Mucosa of stomach (tissue), 1 donor: ENCODE measurements around the gene SOX14.

Experiments
- H3K27me3 ChIP-seq: one replicate; pipeline ENCODE4 v1.7.0; 2013; ENCODE audit warnings: mild to moderate bottlenecking, low read length; ENCODE audit not compliant: control insufficient read depth, insufficient read depth
- H3K36me3 ChIP-seq: one replicate; pipeline ENCODE4 v1.7.0; 2013; ENCODE audit warnings: low read length; ENCODE audit not compliant: control insufficient read depth, insufficient read depth
- H3K4me1 ChIP-seq: one replicate; pipeline ENCODE4 v1.7.0; 2013; ENCODE audit warnings: mild to moderate bottlenecking, low read length; ENCODE audit not compliant: control insufficient read depth, insufficient read depth
- H3K4me3 ChIP-seq: one replicate; pipeline ENCODE4 v1.7.0; 2013; ENCODE audit warnings: low read length
- H3K9ac ChIP-seq: one replicate; pipeline ENCODE4 v1.7.0; 2013; ENCODE audit warnings: mild to moderate bottlenecking, low read length, moderate library complexity
- H3K9me3 ChIP-seq: one replicate; pipeline ENCODE4 v1.7.0; 2013; ENCODE audit warnings: mild to moderate bottlenecking, low read length, moderate library complexity; ENCODE audit not compliant: control insufficient read depth
- donor health status: Pancreatic carcinoma.

SOX14 gene

DNA sequence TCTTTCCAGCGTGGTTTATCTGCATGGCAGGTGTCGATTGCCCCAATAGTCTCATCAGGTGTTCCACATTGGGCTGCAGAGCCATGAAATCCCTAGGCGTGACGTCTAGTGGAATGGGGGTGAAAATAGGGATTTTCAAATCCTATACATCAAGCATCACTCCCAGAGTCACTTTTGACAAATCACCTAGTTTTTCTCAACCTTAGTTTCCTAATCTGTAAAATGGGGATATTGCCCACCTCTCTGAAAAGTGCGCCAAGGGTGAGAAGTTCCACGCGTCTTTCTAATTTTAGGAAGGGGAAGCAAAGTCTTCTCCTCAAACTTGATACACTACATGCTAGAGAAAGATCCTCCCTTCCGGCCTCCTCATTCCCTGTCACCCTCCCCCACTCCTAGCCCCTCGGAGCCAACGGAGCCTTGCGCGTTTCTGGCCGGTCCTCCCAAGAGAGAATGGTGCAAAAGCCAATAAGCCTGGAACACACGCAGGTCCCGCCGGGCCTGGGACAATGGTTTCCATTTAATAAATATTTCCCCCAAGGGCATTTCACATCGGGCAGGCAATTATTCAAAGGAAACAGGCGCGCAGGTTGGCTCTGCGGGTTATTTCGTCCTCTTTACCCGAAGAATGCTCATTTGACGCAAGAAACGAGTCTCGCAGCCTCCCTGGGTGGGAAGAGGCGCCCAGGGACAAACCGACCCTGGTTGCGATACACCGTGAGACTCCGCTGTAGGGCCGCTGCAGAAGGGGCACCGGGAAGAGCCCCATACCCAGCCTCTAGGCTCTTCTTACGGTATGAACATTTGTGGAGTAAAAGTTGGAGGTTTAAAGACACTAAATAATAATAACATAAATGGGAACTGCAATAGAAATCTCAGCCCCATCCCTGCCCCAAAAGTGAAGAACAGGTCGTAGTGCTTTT is 1.2 kb upstream of the SOX14 start:
- no peak overlapping the region for H3K9ac ChIP-seq
- no peaks in the 10 kb centered on the region for H3K9me3 ChIP-seq
- H3K27me3 ChIP-seq: peaks cover 88% of the 10 kb centered on the region
- H3K4me1 ChIP-seq: peaks cover 12% of the 10 kb centered on the region
- H3K4me3 ChIP-seq: no peak overlapping the region
- H3K36me3 ChIP-seq: no peaks in the 10 kb centered on the region

DNA sequence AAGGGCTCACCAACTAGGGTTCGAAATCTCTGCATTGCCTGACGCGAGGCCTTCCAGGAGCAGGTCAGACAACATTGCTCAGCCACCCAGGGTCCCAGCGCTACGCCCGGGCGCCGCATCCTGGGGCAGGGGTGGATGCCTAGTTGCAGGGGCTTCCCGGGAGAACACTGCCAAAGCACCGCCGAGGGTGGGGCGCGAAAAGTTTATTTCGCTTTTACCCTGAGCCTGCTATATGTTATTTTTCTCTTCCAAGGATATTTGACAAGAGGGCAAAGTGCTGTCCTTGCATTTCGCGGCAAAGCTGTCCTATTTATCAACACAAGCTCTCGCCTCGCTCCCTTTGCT is 549 bp upstream of the SOX14 start:
- no peak overlapping the region for H3K9ac ChIP-seq
- H3K27me3 ChIP-seq: peaks cover 91% of the 10 kb centered on the region
- H3K4me1 ChIP-seq: peaks cover 18% of the 10 kb centered on the region
- H3K4me3 ChIP-seq: no peak overlapping the region
- no peaks in the 10 kb centered on the region for H3K36me3 ChIP-seq
- H3K9me3 ChIP-seq: no peaks in the 10 kb centered on the region

DNA sequence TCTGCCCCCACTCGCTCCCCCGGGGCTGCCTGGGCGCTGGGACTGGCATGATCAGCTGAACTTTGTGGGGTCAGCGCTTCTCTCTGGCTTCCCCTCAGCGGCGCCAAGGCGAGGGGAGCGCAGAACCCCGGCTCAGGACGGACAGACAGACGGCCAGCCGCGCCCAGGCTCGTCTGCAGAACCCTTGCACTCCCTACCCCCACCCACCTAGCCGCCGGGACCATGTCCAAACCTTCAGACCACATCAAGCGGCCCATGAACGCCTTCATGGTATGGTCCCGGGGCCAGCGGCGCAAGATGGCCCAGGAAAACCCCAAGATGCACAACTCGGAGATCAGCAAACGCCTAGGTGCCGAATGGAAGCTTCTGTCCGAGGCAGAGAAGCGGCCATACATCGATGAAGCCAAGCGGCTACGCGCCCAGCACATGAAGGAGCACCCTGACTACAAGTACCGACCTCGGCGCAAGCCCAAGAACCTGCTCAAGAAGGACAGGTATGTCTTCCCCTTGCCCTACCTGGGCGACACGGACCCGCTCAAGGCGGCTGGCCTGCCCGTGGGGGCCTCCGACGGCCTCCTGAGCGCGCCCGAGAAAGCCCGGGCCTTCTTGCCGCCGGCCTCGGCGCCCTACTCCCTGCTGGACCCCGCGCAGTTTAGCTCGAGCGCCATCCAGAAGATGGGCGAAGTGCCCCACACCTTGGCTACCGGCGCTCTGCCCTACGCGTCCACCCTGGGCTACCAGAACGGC is 621 bp downstream of the SOX14 start:
- Histone ChIP-seq H3K36me3 (no peaks in the 10 kb centered on the region), H3K4me3 (no peak overlapping the region), H3K4me1 (peaks cover 30% of the 10 kb centered on the region), H3K27me3 (peaks cover 96% of the 10 kb centered on the region), H3K9ac (no peak overlapping the region), H3K9me3 (no peaks in the 10 kb centered on the region)

DNA sequence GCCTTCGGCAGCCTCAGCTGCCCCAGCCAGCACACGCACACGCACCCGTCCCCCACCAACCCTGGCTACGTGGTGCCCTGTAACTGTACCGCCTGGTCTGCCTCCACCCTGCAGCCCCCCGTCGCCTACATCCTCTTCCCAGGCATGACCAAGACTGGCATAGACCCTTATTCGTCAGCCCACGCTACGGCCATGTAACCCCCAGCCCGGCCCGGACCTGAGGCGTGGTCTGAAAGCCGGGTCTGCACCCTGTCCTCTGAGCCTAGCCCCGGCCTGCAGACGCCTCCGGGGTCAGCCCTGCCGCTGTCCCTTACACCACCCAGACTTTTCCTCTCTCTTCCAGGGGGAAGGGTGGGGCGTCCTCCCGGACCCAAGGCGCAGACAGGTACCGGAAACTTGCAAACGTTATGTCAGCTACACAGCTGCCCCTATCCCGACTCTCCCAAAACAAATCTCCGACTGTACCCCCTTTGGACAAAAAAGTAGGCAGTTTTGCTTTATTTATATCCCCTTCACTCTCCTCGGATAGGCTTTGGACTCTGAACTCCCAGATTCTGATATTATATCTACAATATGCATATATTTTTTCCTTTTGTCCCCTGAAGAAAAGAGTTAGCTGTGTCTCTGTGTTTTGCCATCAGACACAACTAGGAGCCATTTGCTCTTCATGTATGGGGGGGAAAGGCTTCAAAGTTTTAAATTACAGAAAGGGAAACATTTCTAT is 1.4 kb downstream of the SOX14 start:
- Histone ChIP-seq H3K4me1 (peaks cover 36% of the 10 kb centered on the region), H3K9ac (no peak overlapping the region), H3K36me3 (no peaks in the 10 kb centered on the region), H3K9me3 (no peaks in the 10 kb centered on the region), H3K27me3 (peaks cover 100% of the 10 kb centered on the region), H3K4me3 (no peak overlapping the region)

DNA sequence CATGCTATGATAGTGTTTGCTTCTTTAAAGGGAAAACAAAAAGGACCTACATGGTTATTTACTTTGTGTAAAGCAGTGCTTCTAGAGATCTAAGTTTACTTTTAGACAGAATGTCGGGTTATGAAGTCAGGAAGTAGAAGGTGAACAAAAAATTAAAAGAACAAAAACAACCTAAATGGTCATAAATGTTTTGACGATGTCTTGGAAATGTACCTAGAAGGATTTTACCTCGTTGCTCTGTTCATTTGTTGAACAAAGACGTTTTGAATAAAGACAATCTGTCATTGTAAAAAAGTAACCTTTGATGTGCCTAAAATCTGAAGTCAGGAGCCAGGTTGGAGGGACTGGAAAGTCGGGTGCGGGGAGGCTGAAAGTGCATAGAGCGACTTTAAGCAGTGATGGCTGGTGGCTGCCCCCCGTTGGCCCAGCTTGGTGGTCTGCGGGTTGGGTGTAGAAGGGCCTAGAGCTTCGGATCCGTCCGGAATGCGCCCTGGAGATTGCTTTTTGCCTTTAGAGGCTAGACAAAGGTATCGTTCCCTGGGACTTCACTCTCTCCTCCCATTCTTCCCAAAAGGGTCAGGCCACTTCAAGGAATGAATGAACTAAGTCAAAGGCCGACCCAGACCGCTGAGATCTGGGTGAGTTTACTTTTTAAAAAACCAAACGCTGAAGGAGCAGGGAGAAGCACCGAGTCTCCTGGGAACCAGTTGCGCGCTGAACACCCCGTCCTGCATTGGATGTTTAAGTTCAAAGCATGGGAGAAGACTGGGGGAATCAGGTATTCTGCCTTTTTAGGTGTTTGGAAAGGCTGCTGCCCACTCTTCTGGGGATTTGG is 2.1 kb downstream of the SOX14 start:
- Histone ChIP-seq H3K36me3 (no peaks in the 10 kb centered on the region), H3K27me3 (peaks cover 100% of the 10 kb centered on the region), H3K9ac (no peak overlapping the region), H3K4me1 (peaks cover 43% of the 10 kb centered on the region), H3K9me3 (no peaks in the 10 kb centered on the region), H3K4me3 (no peak overlapping the region)

DNA sequence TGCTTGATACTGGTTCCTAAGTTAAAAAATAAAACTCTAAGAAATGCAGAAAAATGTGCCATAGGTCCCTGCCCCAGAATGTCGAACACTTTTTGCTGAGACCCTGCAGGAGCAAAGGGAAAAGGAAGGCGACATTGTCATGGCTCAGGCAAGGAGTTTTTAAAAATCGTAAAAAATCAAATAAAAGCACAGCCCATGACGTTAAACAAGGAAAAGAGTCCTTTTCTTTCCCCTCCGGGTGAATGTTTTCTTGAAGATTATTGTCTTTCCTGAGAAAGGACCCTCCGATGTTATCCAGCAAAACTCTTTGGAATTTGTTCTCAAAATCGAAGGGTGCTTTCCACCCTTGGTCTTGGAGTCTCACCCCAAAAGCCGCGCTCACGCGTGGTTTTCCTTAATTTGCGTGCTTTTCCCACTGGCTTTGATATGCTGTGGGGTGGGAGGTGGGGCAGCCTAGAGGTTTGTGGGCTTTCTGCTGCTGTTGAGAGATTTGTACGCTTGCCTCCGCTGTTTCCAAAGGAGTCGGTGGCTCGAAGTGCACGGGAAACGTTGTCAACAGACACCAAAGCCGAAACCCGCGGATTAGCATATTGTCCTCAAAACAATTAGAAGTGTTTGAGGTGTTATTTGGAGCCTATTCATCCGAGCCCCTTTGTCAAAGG is 2.9 kb downstream of the SOX14 start:
- no peak overlapping the region for H3K4me3 ChIP-seq
- peaks cover 100% of the 10 kb centered on the region for H3K27me3 ChIP-seq
- no peaks in the 10 kb centered on the region for H3K9me3 ChIP-seq
- H3K9ac ChIP-seq: no peak overlapping the region
- no peaks in the 10 kb centered on the region for H3K36me3 ChIP-seq
- H3K4me1 ChIP-seq: peaks cover 50% of the 10 kb centered on the region

DNA sequence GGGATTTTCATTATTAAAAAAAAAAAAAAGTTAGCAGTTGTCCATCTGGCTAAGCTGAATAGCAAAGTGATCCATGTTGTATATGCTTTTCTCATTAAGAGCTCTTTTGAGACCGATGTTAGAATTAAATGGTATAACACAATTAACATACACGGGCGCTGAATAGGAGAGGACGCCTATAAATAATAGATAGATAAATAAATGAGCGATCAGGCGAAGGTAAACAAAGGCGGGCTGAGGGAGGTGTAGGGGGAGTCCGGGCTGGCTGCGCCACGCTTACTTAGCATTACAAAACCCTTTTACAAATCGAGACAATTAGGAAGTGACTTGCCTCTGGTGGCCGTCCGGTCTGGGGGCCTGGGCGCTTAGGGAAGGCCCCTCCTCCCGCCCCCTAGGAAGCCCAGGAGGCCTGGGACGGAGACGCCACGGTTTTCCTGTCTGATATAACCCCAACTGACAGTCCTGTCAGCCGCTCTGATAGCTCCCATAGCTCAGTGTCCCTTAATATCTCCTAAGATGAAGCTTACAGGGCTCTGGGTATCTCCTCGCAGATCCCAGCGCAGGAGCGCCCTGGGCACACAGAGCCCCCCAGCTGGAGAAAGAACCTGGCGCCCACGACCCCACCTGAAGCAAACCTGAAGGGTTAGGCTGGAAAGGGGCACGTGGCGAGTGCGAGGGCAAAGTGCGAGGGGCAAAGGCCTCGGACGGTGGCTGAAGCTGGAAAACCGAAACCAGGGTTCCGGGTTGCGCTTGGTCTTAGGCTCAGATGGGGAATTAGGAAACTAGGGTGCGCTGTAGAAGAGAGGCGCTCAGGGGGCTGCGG is 3.6 kb downstream of the SOX14 start:
- peaks cover 50% of the 10 kb centered on the region for H3K4me1 ChIP-seq
- H3K4me3 ChIP-seq: peak overlapping the region; percentile 31
- H3K9ac ChIP-seq: no peak overlapping the region
- peaks cover 100% of the 10 kb centered on the region for H3K27me3 ChIP-seq
- no peaks in the 10 kb centered on the region for H3K36me3 ChIP-seq
- no peaks in the 10 kb centered on the region for H3K9me3 ChIP-seq

DNA sequence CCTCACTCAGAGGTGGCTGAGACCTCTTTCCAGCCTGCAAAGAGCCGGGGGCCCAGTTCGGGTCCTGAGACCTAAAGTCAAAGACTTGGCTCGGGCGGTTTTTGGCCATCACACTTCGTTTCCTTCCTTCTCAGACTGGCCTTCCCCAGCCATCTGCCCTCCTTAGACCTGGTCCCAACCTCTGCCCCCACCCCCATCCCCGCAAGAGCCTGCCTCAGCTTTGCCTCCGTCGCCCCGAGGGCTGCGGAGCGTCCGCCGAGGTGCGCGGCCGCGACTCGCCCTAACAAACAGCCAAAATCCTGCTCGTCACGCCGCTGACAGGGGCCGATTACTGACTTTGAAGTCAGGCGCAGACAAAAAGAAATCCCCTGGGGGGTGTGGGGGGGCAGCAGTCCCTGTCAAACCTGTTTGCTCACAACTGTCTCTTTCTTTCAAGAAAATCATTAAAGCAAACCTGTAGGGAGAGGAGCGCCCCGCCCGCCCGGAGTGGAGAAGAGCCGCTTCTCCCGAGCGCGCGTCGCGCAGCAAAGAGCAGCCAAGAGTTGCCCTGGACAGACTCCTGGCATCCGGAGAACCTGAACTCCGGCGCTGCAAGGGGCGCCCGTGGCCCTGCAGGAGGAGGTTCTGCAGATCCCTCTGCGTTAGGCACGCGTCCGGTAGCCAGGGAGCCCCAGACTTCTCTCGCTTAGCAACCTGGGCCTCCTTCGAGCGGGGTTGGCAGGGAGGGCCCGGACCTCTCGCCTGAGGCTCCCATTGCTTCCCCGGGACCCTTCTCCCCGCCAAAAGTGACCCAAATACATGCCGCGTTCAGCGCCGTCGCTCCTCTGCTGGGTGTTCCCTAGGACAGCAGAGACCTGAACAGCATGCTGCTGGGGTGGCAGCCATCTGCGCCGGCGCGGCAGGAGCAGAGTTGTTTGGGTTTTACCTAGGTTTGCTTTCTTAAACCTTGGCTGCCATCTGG is 4.5 kb downstream of the SOX14 start:
- H3K4me1 ChIP-seq: peaks cover 50% of the 10 kb centered on the region
- H3K27me3 ChIP-seq: peaks cover 96% of the 10 kb centered on the region
- H3K9ac ChIP-seq: no peak overlapping the region
- H3K36me3 ChIP-seq: no peaks in the 10 kb centered on the region
- no peaks in the 10 kb centered on the region for H3K9me3 ChIP-seq
- H3K4me3 ChIP-seq: peak overlapping the region; percentile 31

DNA sequence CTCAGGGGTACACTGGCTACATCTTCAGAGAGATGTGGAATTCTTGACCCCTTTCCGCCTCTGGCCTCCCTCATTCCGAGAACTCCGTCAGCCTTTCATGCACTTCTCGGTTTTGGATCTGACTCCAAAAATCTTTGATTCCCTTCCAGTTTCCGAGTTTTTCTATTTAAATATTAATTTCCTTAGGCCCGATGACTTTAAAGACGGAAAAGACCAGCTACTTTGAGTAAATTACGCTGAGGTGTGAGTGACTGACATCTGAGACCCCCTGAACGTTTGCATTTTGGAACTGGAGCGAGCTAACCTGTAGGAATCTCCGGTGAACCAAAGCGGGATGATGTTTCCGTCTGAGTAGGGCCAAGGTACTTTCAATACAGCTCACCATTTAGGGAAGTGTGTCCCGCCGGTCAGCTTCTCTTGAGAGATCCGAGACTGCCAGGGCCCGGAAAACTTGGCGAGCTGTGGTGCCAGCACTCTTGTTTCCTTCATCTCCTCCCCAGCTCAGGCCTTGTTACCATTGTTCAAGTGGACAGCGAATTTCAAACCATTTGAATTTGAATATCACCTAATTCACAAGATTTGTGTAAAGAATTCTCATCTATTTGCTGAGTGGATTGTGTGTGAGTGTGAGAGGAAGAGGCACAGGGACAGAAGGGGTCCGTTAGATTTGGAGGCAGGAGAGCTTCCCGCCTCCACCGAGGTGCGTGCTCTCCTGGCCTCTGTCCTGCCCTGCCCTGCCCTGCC is 5.4 kb downstream of the SOX14 start:
- Histone ChIP-seq H3K4me3 (no peak overlapping the region), H3K4me1 (peaks cover 50% of the 10 kb centered on the region), H3K36me3 (no peaks in the 10 kb centered on the region), H3K9ac (no peak overlapping the region), H3K27me3 (peaks cover 95% of the 10 kb centered on the region), H3K9me3 (no peaks in the 10 kb centered on the region)
